PC-9 (cell line): ENCODE results near the gene RAB1B.

Source experiments
- CTCF ChIP-seq: fragments of 200-600 bp; sonication (generic); conservative IDR thresholded peaks from 2 replicates; pipeline ENCODE4 v1.6.1; 2017; ENCODE audit warnings: mixed run types, antibody characterized with exemption, mild to moderate bottlenecking, moderate library complexity
- EZH2 ChIP-seq: fragments of 200-600 bp; sonication (generic); IDR thresholded peaks from 2 replicates; pipeline ENCODE4 v1.8.0; 2017; ENCODE audit warnings: antibody characterized with exemption, low read depth

DNA sequence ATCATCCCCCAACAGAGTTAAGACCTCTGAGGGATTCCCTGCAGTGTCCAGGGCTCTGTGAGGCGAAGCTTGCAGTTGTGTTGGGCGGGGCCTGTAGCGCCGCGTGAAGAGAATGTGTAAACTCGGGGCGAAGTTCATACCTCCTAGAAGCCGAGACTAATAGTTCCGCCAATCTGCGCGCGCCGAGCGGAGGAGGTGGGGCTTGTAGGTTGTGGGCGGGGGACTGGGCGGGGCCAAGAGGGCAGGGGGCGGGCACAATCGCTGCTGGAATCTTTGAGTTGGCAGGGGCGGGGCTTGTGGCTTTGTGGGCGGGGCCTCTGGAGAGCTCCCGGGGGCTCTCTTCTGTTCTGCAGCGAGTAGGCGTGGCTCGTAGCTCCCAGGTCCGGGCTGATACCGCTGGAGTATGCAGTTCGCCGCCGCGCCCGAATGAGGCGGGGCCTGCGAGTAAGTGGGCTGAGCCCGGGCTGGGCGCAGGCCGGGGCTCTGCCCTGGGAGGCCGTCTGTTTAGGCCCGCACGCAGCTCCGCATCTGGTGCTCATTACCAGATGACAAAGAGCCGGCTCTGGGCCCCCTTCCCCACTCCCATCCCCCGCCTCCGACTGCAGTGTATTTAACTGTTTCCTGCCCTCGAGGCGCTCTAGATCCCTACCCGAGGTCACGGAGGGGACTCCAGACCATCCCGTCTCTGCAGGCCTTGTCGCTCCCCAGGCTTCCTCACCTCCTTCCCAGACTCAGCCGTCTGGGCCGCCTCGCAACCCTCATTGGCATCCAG, 44.3 kb downstream of the RAB1B start:
- no peak for TF ChIP-seq CTCF
- no peak for TF ChIP-seq EZH2
